Mesothelial cell of epicardium (in vitro differentiated cells): Measurements from ENCODE around the gene ZRANB1. TPM values are rescaled to one million over a fixed set of nuclear protein-coding genes. Genes with fewer than 3 reads are reported as not detected.

Source experiments
- DNase-seq, 2 experiments: peaks; one replicate each; pipeline ENCODE4 v3.0.0; 2021; ENCODE audit warnings: low spot score in 2 of 2; ENCODE audit not compliant: unreplicated experiment in 2 of 2
- H3K27ac Mint-ChIP-seq: 2 replicates; pipeline ENCODE4 v1.8.0; 2021; ENCODE audit warnings: mixed read lengths
- H3K27me3 Mint-ChIP-seq: 2 replicates; pipeline ENCODE4 v1.8.0; 2021; ENCODE audit warnings: low read depth, mixed read lengths
- H3K36me3 Mint-ChIP-seq: 2 replicates; pipeline ENCODE4 v1.8.0; 2021; ENCODE audit warnings: mixed read lengths
- H3K4me1 Mint-ChIP-seq: 2 replicates; pipeline ENCODE4 v1.8.0; 2021; ENCODE audit warnings: mixed read lengths
- H3K4me3 Mint-ChIP-seq: 2 replicates; pipeline ENCODE4 v1.8.0; 2021; ENCODE audit warnings: mild to moderate bottlenecking, moderate library complexity, mixed read lengths
- H3K9me3 Mint-ChIP-seq: 2 replicates; pipeline ENCODE4 v1.8.0; 2021; ENCODE audit warnings: mixed read lengths
- total RNA-seq: library from RNA; stranded (reverse); gene quantifications from 3 replicates; pipeline ENCODE4 v1.2.1, GENCODE V29; 2021
- TF ChIP-seq, protein P1 (sequence below): fragments of 200-600 bp; sonication (generic); IDR thresholded peaks from one replicate; pipeline ENCODE4 v1.5.0; 2021; ENCODE audit warnings: antibody characterized with exemption; ENCODE audit not compliant: unreplicated experiment

Gene ZRANB1
- total RNA-seq, 1 donor from 2014 or later, result 30.8 TPM

GRCh38 chr10:124992462-124993344, 50.8 kb downstream of the ZRANB1 start:
- Mint-ChIP-seq H3K9me3 (no peaks in the 10 kb centered on the region), H3K27ac (no peak overlapping the region), H3K4me3 (no peak overlapping the region)

DNA sequence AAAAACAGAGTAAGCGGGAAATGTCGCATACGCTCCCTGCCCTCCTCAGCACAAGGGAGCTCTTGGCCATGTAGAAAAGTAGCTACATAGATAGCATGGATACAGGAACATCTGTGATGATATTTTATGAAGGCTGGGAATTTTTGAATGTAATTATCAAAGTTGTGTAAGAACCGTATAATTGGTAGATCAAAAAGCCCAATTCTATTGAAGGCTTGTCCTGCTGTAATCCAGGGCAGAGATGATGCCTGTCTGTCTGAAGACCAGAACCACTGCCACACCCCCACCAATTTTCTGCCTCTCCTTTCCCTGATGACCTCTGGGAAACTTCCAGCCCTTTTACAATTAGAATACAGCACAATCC, 51.4 kb downstream of the ZRANB1 start:
- Mint-ChIP-seq H3K27ac (no peak overlapping the region), H3K36me3 (peaks cover 57% of the 10 kb centered on the region), H3K4me3 (no peak overlapping the region), H3K27me3 (no peaks in the 10 kb centered on the region), H3K9me3 (no peaks in the 10 kb centered on the region), H3K4me1 (no peaks in the 10 kb centered on the region)
- TF ChIP-seq, protein P1, sequence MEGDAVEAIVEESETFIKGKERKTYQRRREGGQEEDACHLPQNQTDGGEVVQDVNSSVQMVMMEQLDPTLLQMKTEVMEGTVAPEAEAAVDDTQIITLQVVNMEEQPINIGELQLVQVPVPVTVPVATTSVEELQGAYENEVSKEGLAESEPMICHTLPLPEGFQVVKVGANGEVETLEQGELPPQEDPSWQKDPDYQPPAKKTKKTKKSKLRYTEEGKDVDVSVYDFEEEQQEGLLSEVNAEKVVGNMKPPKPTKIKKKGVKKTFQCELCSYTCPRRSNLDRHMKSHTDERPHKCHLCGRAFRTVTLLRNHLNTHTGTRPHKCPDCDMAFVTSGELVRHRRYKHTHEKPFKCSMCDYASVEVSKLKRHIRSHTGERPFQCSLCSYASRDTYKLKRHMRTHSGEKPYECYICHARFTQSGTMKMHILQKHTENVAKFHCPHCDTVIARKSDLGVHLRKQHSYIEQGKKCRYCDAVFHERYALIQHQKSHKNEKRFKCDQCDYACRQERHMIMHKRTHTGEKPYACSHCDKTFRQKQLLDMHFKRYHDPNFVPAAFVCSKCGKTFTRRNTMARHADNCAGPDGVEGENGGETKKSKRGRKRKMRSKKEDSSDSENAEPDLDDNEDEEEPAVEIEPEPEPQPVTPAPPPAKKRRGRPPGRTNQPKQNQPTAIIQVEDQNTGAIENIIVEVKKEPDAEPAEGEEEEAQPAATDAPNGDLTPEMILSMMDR, result no peak
- DNase-seq, result no peak

More at GRCh38 chr10:124992462-124993344, 50.8 kb downstream of the ZRANB1 start:
- DNase-seq, result peak in 1 of 2 experiments; percentile 41
- TF ChIP-seq, protein P1, result peak; percentile 59
- no peaks in the 10 kb centered on the region for H3K4me1 Mint-ChIP-seq
- H3K36me3 Mint-ChIP-seq, result peaks cover 60% of the 10 kb centered on the region
- H3K27me3 Mint-ChIP-seq, result no peaks in the 10 kb centered on the region

DNA sequence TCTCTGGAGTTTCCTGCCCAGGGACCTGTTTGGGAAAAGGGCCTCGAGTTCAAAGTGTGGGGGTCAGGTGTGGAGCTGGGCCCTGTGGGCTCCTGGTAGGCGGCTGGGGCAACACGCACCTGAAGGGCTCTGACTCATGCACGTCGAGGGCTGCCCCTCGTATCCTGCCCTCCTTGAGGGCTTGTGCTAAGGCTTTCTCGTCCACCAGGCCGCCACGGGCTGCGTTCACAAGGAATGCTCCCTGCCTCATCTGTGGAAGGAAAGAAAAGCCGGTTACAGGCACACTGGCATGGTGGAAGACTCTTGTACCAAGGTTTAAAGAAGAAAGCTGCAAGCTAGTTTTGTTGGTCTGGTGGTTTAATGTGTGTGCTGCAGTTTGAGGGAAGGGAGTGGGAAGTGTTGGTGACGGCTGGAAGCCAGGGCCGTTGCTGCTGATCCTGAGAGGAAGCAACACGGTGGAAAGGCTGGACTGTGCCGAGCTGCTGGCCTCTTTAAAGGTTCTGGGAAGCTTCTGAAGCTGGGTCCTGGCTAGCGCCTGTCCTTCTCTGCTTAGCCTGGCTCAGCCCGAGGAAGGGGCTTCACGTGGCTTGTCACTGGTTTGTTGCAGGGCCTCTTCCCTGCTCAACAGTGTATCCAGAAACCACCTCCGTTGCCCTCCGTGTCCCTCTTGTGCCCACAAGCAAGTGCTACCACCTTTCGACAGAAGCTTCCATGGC, 52.0 kb downstream of the ZRANB1 start:
- TF ChIP-seq, protein P1, result no peak
- DNase-seq, result no peak
- H3K4me3 Mint-ChIP-seq, result no peak overlapping the region
- H3K27ac Mint-ChIP-seq, result no peak overlapping the region
- no peaks in the 10 kb centered on the region for H3K4me1 Mint-ChIP-seq
- H3K9me3 Mint-ChIP-seq, result no peaks in the 10 kb centered on the region
- no peaks in the 10 kb centered on the region for H3K27me3 Mint-ChIP-seq
- H3K36me3 Mint-ChIP-seq, result peaks cover 51% of the 10 kb centered on the region

GRCh38 chr10:124994573-124995473, 52.9 kb downstream of the ZRANB1 start:
- TF ChIP-seq, protein P1, result no peak
- H3K4me1 Mint-ChIP-seq, result no peaks in the 10 kb centered on the region
- DNase-seq, result peak in 1 of 2 experiments; percentile 31
- H3K9me3 Mint-ChIP-seq, result no peaks in the 10 kb centered on the region
- H3K36me3 Mint-ChIP-seq, result peaks cover 44% of the 10 kb centered on the region
- no peak overlapping the region for H3K4me3 Mint-ChIP-seq
- no peaks in the 10 kb centered on the region for H3K27me3 Mint-ChIP-seq
- H3K27ac Mint-ChIP-seq, result no peak overlapping the region

DNA sequence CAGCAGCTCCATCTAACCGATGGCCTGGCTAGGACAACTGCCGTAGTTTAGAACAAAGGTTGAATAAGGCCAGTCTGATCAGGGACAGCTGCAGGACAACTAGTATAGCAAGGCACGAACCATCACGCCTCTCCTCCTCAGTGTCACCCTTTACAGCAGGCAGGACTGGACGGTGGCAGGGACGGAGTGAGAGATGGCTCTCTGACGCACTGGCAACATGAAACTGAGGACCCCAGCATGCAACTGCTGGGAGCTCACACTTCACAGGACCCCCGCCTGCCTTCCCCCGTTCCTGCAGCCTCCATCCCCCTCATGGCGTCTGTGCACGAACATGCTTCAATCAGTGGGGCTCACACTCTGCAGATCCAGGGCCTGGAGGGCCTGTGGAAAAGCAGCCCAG, 53.7 kb downstream of the ZRANB1 start:
- H3K9me3 Mint-ChIP-seq, result no peaks in the 10 kb centered on the region
- no peaks in the 10 kb centered on the region for H3K27me3 Mint-ChIP-seq
- peaks cover 44% of the 10 kb centered on the region for H3K36me3 Mint-ChIP-seq
- no peak for DNase-seq
- no peak overlapping the region for H3K27ac Mint-ChIP-seq
- no peak overlapping the region for H3K4me3 Mint-ChIP-seq
- H3K4me1 Mint-ChIP-seq, result peaks cover under 1% of the 10 kb centered on the region
- TF ChIP-seq, protein P1, result no peak
